LNCAP (cell line): ENCODE results near the gene MRPL57.

Experiments used
- CTCF ChIP-seq: fragments of 450-650 bp; IDR thresholded peaks from 2 replicates; pipeline ENCODE4 v1.5.1; 2017; ENCODE audit warnings: mild to moderate bottlenecking

MRPL57 gene

GRCh38 chr13:21176215-21176981, at the start of gene MRPL57, which contains the start of gene SKA3:
Gene MRPL57, plus strand, starts transcription at chr13:21176658. Its CDS starts 259 bp downstream, at chr13:21176917.
Gene SKA3, minus strand, starts transcription at chr13:21176552. Its CDS starts 75 bp downstream, at chr13:21176477.
- no peak for TF ChIP-seq CTCF

- TF ChIP-seq CTCF = no peak
Observed at GRCh38 chr13:21130116-21130515, 46.3 kb upstream of the MRPL57 start.

GRCh38 chr13:21133077-21133476, 43.4 kb upstream of the MRPL57 start:
- no peak for TF ChIP-seq CTCF

GRCh38 chr13:21134475-21134874, 42.0 kb upstream of the MRPL57 start:
- no peak for TF ChIP-seq CTCF

GRCh38 chr13:21137696-21138095, 38.8 kb upstream of the MRPL57 start:
- no peak for TF ChIP-seq CTCF

- no peak for TF ChIP-seq CTCF
Observed at GRCh38 chr13:21138561-21138960, 37.9 kb upstream of the MRPL57 start.

GRCh38 chr13:21139374-21139773, 37.1 kb upstream of the MRPL57 start:
- no peak for TF ChIP-seq CTCF
